ENCODE data around the gene METTL24. TPM values are rescaled to one million over a fixed set of nuclear protein-coding genes. Genes with fewer than 3 reads are reported as not detected.
"Not testable (repeated sequence)": the region's sequence is repeated elsewhere in the genome, so short reads cannot be mapped to it uniquely, and the experiment has no call there.

Gene METTL24
- total and polyA plus RNA-seq, 4 donors: 0.14 to 2.0 (median 0.91) TPM

DNA sequence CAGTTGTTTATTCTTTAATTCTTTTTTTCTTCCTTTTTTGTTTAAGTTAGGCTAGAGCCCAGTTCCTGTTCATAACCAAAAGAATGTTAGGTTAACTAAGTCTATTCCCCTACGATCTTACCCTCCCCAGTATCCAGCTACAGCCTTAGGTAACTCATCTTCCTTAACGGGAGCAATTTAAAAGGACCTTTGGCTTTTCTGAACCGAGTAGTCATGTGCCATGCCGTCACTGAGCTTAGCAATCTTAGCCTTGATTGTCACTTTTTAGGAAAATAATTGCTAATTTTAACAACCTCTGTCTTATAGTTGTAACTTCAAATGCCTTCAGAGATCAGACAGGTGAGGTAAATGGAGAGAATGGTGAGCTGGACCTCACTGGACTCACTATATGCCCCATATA, 6.2 kb downstream of the METTL24 start:
- H3K4me3 ChIP-seq (ENCODE audit: low read depth in 1 of 3, low read length in 3 of 3): no peak overlapping the region
- H3K27ac ChIP-seq (ENCODE audit: low read depth in 1 of 2, low read length in 2 of 2): no peak overlapping the region
- WGBS: 86% methylated on average over 4 of the region's 4 CpGs
- H3K27me3 ChIP-seq (ENCODE audit: control insufficient read depth in 4 of 4, insufficient read depth in 4 of 4, low read length in 3 of 4): no peaks in the 10 kb centered on the region
- no peak for DNase-seq (ENCODE audit: low spot score)
- H3K36me3 ChIP-seq (ENCODE audit: control insufficient read depth in 4 of 4, insufficient read depth in 3 of 4, low read depth in 1 of 4, low read length in 3 of 4): no peaks in the 10 kb centered on the region
- H3K9ac ChIP-seq (ENCODE audit: low read depth in 1 of 2, low read length in 2 of 2): no peak overlapping the region
- H3K4me1 ChIP-seq (ENCODE audit: control insufficient read depth in 4 of 4, insufficient read depth in 4 of 4, low read length in 3 of 4): no peaks in the 10 kb centered on the region
- no peaks in the 10 kb centered on the region for H3K9me3 ChIP-seq (ENCODE audit: control insufficient read depth in 4 of 4, low read length in 3 of 4)
- no peak for TF ChIP-seq RXRA (IDR thresholded peaks at IDR 0.05)

DNA sequence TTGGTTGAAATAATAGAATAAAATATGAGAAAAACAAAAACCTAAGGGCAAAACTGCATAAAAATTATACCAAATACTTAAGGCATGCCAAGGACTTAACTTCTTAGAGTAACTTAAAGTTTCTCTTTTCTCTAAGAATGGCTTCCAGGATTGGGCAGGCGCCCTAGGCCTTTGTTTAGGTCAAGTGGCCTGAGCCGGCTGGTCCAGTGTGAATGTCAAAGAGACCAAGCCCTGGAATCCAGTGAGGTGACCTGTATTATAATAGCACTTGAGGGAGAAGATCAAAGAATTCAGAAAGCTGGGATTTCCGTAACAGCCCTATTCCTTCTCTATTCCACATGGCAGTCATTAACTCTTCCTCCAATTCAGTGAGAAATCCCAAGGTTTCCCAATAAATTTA, 6.6 kb downstream of the METTL24 start:
- Histone ChIP-seq H3K9me3 (ENCODE audit: control insufficient read depth in 4 of 4, low read length in 3 of 4) (no peaks in the 10 kb centered on the region), H3K4me3 (ENCODE audit: low read depth in 1 of 3, low read length in 3 of 3) (no peak overlapping the region), H3K9ac (ENCODE audit: low read depth in 1 of 2, low read length in 2 of 2) (no peak overlapping the region), H3K4me1 (ENCODE audit: control insufficient read depth in 4 of 4, insufficient read depth in 4 of 4, low read length in 3 of 4) (no peaks in the 10 kb centered on the region), H3K27ac (ENCODE audit: low read depth in 1 of 2, low read length in 2 of 2) (no peak overlapping the region), H3K36me3 (ENCODE audit: control insufficient read depth in 4 of 4, insufficient read depth in 3 of 4, low read depth in 1 of 4, low read length in 3 of 4) (no peaks in the 10 kb centered on the region), H3K27me3 (ENCODE audit: control insufficient read depth in 4 of 4, insufficient read depth in 4 of 4, low read length in 3 of 4) (no peaks in the 10 kb centered on the region)
- 97% methylated on average over 3 of the region's 3 CpGs for WGBS
- TF ChIP-seq RXRA (IDR thresholded peaks at IDR 0.05): no peak
- TF ChIP-seq, protein P1, sequence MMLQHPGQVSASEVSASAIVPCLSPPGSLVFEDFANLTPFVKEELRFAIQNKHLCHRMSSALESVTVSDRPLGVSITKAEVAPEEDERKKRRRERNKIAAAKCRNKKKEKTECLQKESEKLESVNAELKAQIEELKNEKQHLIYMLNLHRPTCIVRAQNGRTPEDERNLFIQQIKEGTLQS (IDR thresholded peaks at IDR 0.05): no peak
- no peak for TF ChIP-seq NR2F2 (IDR thresholded peaks at IDR 0.05)
- no peak for TF ChIP-seq YY1 (IDR thresholded peaks at IDR 0.05)
- TF ChIP-seq, protein P2, sequence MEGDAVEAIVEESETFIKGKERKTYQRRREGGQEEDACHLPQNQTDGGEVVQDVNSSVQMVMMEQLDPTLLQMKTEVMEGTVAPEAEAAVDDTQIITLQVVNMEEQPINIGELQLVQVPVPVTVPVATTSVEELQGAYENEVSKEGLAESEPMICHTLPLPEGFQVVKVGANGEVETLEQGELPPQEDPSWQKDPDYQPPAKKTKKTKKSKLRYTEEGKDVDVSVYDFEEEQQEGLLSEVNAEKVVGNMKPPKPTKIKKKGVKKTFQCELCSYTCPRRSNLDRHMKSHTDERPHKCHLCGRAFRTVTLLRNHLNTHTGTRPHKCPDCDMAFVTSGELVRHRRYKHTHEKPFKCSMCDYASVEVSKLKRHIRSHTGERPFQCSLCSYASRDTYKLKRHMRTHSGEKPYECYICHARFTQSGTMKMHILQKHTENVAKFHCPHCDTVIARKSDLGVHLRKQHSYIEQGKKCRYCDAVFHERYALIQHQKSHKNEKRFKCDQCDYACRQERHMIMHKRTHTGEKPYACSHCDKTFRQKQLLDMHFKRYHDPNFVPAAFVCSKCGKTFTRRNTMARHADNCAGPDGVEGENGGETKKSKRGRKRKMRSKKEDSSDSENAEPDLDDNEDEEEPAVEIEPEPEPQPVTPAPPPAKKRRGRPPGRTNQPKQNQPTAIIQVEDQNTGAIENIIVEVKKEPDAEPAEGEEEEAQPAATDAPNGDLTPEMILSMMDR (IDR thresholded peaks at IDR 0.05; ENCODE audit: low read depth, low read length, missing input control): no peak
- TF ChIP-seq FOXA1 (IDR thresholded peaks at IDR 0.05): no peak
- no peak for TF ChIP-seq HNF4A (conservative IDR thresholded peaks at IDR 0.05)
- no peak for TF ChIP-seq EGR1 (IDR thresholded peaks at IDR 0.05; ENCODE audit: low read depth in 2 of 2)
- TF ChIP-seq RAD21 (IDR thresholded peaks at IDR 0.05): no peak
- no peak for TF ChIP-seq SP1 (IDR thresholded peaks at IDR 0.05)
- no peak for TF ChIP-seq GABPA (IDR thresholded peaks at IDR 0.05 in 1 of 2, conservative IDR thresholded peaks at IDR 0.05 in 1 of 2)
- no peak for TF ChIP-seq HNF4G (IDR thresholded peaks at IDR 0.05)
- TF ChIP-seq, protein P3, sequence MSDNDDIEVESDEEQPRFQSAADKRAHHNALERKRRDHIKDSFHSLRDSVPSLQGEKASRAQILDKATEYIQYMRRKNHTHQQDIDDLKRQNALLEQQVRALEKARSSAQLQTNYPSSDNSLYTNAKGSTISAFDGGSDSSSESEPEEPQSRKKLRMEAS (IDR thresholded peaks at IDR 0.05): no peak
- no peak for TF ChIP-seq FOXA2 (IDR thresholded peaks at IDR 0.05)
- no peak for TF ChIP-seq TAF1 (conservative IDR thresholded peaks at IDR 0.05)
- TF ChIP-seq, protein P4, sequence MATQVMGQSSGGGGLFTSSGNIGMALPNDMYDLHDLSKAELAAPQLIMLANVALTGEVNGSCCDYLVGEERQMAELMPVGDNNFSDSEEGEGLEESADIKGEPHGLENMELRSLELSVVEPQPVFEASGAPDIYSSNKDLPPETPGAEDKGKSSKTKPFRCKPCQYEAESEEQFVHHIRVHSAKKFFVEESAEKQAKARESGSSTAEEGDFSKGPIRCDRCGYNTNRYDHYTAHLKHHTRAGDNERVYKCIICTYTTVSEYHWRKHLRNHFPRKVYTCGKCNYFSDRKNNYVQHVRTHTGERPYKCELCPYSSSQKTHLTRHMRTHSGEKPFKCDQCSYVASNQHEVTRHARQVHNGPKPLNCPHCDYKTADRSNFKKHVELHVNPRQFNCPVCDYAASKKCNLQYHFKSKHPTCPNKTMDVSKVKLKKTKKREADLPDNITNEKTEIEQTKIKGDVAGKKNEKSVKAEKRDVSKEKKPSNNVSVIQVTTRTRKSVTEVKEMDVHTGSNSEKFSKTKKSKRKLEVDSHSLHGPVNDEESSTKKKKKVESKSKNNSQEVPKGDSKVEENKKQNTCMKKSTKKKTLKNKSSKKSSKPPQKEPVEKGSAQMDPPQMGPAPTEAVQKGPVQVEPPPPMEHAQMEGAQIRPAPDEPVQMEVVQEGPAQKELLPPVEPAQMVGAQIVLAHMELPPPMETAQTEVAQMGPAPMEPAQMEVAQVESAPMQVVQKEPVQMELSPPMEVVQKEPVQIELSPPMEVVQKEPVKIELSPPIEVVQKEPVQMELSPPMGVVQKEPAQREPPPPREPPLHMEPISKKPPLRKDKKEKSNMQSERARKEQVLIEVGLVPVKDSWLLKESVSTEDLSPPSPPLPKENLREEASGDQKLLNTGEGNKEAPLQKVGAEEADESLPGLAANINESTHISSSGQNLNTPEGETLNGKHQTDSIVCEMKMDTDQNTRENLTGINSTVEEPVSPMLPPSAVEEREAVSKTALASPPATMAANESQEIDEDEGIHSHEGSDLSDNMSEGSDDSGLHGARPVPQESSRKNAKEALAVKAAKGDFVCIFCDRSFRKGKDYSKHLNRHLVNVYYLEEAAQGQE (IDR thresholded peaks at IDR 0.05): no peak
- TF ChIP-seq, protein P5, sequence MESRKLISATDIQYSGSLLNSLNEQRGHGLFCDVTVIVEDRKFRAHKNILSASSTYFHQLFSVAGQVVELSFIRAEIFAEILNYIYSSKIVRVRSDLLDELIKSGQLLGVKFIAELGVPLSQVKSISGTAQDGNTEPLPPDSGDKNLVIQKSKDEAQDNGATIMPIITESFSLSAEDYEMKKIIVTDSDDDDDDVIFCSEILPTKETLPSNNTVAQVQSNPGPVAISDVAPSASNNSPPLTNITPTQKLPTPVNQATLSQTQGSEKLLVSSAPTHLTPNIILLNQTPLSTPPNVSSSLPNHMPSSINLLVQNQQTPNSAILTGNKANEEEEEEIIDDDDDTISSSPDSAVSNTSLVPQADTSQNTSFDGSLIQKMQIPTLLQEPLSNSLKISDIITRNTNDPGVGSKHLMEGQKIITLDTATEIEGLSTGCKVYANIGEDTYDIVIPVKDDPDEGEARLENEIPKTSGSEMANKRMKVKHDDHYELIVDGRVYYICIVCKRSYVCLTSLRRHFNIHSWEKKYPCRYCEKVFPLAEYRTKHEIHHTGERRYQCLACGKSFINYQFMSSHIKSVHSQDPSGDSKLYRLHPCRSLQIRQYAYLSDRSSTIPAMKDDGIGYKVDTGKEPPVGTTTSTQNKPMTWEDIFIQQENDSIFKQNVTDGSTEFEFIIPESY (IDR thresholded peaks at IDR 0.05): no peak
- TF ChIP-seq JUND (IDR thresholded peaks at IDR 0.05): no peak
- DNase-seq (ENCODE audit: low spot score): no peak

DNA sequence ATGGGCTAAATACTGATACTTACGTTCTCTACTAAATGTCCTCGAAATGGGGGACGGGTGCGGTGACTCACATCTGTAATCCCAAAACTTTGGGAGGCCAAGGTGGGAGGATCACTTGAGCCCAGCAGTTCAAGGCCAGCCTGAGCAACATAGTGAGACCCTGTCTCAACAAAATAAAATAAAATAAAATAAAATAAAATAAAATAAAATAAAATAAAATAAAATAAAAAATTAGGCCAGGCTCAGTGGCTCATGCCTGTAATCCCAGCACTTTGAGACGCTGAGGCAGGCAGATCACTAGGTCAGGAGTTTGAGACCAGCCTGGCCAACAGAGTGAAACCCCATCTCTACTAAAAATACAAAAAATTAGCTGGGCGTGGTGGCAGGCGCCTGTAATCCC, 7.6 kb downstream of the METTL24 start:
- H3K27me3 ChIP-seq (ENCODE audit: control insufficient read depth in 4 of 4, insufficient read depth in 4 of 4, low read length in 3 of 4); H3K9ac ChIP-seq (ENCODE audit: low read depth in 1 of 2, low read length in 2 of 2); H3K36me3 ChIP-seq (ENCODE audit: control insufficient read depth in 4 of 4, insufficient read depth in 3 of 4, low read depth in 1 of 4, low read length in 3 of 4); DNase-seq (ENCODE audit: low spot score); H3K9me3 ChIP-seq (ENCODE audit: control insufficient read depth in 4 of 4, low read length in 3 of 4); H3K4me1 ChIP-seq (ENCODE audit: control insufficient read depth in 4 of 4, insufficient read depth in 4 of 4, low read length in 3 of 4); H3K4me3 ChIP-seq (ENCODE audit: low read depth in 1 of 3, low read length in 3 of 3); H3K27ac ChIP-seq (ENCODE audit: low read depth in 1 of 2, low read length in 2 of 2): not testable (repeated sequence)
- 98% methylated on average over 7 of the region's 7 CpGs for WGBS
